Endometrium (tissue), 2 donors: ENCODE data around the gene CMC1.
"Not testable (repeated sequence)": the region's sequence is repeated elsewhere in the genome, so short reads cannot be mapped to it uniquely, and the experiment has no call there.

ENCODE experiments used
- FAIRE-seq: peaks from 2 replicates; lab custom pipeline; 2012; peaks lifted over from hg19 to GRCh38; lab: Jason Lieb, UNC
- donor health status: control.
- donor health status: control.

The CMC1 gene

GRCh38 chr3:28241221-28242160 lies at the start of gene CMC1:
CMC1 (plus strand) TSS chr3:28241619; CDS start chr3:28241794, 175 bp downstream.
- peak; percentile 93 for FAIRE-seq

- FAIRE-seq: no peak
Measured at GRCh38 chr3:28198161-28198560, 43.3 kb upstream of the CMC1 start.

GRCh38 chr3:28198974-28199373 lies 42.4 kb upstream of the CMC1 start:
- no peak for FAIRE-seq

GRCh38 chr3:28199643-28200042 lies 41.8 kb upstream of the CMC1 start:
- FAIRE-seq: not testable (repeated sequence)

- FAIRE-seq: not testable (repeated sequence)
Measured at GRCh38 chr3:28200366-28200848, 41.0 kb upstream of the CMC1 start.

GRCh38 chr3:28206479-28206878 lies 34.9 kb upstream of the CMC1 start:
- no peak for FAIRE-seq

- FAIRE-seq: no peak
Measured at GRCh38 chr3:28207000-28207733, 34.3 kb upstream of the CMC1 start.

- FAIRE-seq: no peak
Measured at GRCh38 chr3:28210968-28211713, 30.3 kb upstream of the CMC1 start.

GRCh38 chr3:28212681-28213080 lies 28.7 kb upstream of the CMC1 start:
- FAIRE-seq: peak; percentile 21

GRCh38 chr3:28215407-28215806 lies 26.0 kb upstream of the CMC1 start:
- no peak for FAIRE-seq

GRCh38 chr3:28218071-28218916 lies 23.1 kb upstream of the CMC1 start:
- no peak for FAIRE-seq

GRCh38 chr3:28218917-28219198 lies 22.6 kb upstream of the CMC1 start:
- FAIRE-seq: no peak

GRCh38 chr3:28224430-28224829 lies 17.0 kb upstream of the CMC1 start:
- no peak for FAIRE-seq

GRCh38 chr3:28226020-28226419 lies 15.4 kb upstream of the CMC1 start:
- no peak for FAIRE-seq

GRCh38 chr3:28228623-28229022 lies 12.8 kb upstream of the CMC1 start:
- no peak for FAIRE-seq

- no peak for FAIRE-seq
Measured at GRCh38 chr3:28232659-28233058, 8.8 kb upstream of the CMC1 start.

- no peak for FAIRE-seq
Measured at GRCh38 chr3:28234454-28234853, 7.0 kb upstream of the CMC1 start.

GRCh38 chr3:28239108-28239507 lies 2.3 kb upstream of the CMC1 start:
- FAIRE-seq: no peak

GRCh38 chr3:28240441-28240840 lies 978 bp upstream of the CMC1 start:
- no peak for FAIRE-seq

- no peak for FAIRE-seq
Measured at GRCh38 chr3:28242519-28242918, 1.1 kb downstream of the CMC1 start.

GRCh38 chr3:28243424-28244106 lies 2.1 kb downstream of the CMC1 start:
- FAIRE-seq: no peak
